Esophagus muscularis mucosa (tissue), 3 donors: ENCODE results near the gene P2RY8.

Experiments used
- CTCF ChIP-seq, 3 experiments: fragments of 200-600 bp in 2 of 3; fragments of 450-650 bp in 1 of 3; sonication (generic) in 2 of 3; IDR thresholded peaks; one replicate each; pipeline ENCODE4 v1.5.1; 2017 to 2019; ENCODE audit warnings: antibody characterized with exemption in 3 of 3, mild to moderate bottlenecking in 2 of 3, moderate library complexity in 1 of 3
- POLR2A ChIP-seq: fragments of 450-650 bp; IDR thresholded peaks from one replicate; pipeline ENCODE4 v1.6.1; 2017; ENCODE audit warnings: antibody characterized with exemption, moderate library complexity, mild to moderate bottlenecking, low read depth

- no peak for TF ChIP-seq POLR2A
- no peak for TF ChIP-seq CTCF (IDR thresholded peaks at IDR 0.05)
Measured at GRCh38 chrX:1535241-1536041, 1.5 kb downstream of the P2RY8 start.
